PC-3 (cell line): ENCODE data around the gene HIRA. TPM values are rescaled to one million over a fixed set of nuclear protein-coding genes. Genes with fewer than 3 reads are reported as not detected.

ENCODE experiments used
- ATAC-seq: fragments of 200-7000 bp; cut with Tn5 transposase; 2 replicates; pipeline ENCODE4 v1.9.1; 2020; ENCODE audit warnings: mild to moderate bottlenecking, moderate library complexity
- BruUV-seq: library from RNA; stranded (reverse); fragments of 400-500 nt; replicated peaks from 2 replicates; lab custom pipeline; 2021; lab: Mats Ljungman, UMichigan
- CTCF ChIA-PET: fragments of 300-600 bp; sonication (Branson Sonifier 250); formaldehyde crosslinking; loops from one replicate; lab custom pipeline; 2022; ENCODE audit warnings: antibody characterized with exemption; lab: Charles Lee
- POLR2A ChIA-PET: fragments of 300-600 bp; sonication (Branson Sonifier 250); formaldehyde crosslinking; loops from one replicate; lab custom pipeline; 2022; ENCODE audit warnings: antibody characterized with exemption; ENCODE audit not compliant: unreplicated experiment; lab: Charles Lee
- DNase-seq: peaks from one replicate; pipeline ENCODE4 v3.0.0-alpha.2; 2015
- H2AFZ ChIP-seq: fragments of 300-600 bp; sonication (generic); 2 replicates; pipeline ENCODE4 v1.6.0; 2016; ENCODE audit warnings: antibody characterized with exemption, low read length
- H3F3A ChIP-seq: fragments of 300-600 bp; sonication (generic); one replicate; pipeline ENCODE4 v1.6.0; 2017; ENCODE audit warnings: antibody characterized with exemption, low read length, control low read depth, mild to moderate bottlenecking; ENCODE audit not compliant: unreplicated experiment
- H3K27ac ChIP-seq: fragments of 300-600 bp; sonication (generic); 2 replicates; pipeline ENCODE4 v1.5.1; 2016; ENCODE audit warnings: mild to moderate bottlenecking, low read length
- H3K27me3 ChIP-seq: fragments of 300-600 bp; sonication (generic); 2 replicates; pipeline ENCODE4 v1.6.1; 2016; ENCODE audit warnings: low read length, mixed read lengths
- H3K36me3 ChIP-seq: fragments of 300-600 bp; sonication (generic); 2 replicates; pipeline ENCODE4 v1.6.1; 2016; ENCODE audit warnings: low read depth, mixed run types, low read length, mixed read lengths
- H3K4me1 ChIP-seq: fragments of 300-600 bp; sonication (generic); 2 replicates; pipeline ENCODE4 v1.5.1; 2016; ENCODE audit warnings: low read length; ENCODE audit not compliant: insufficient read depth
- H3K4me2 ChIP-seq: fragments of 300-600 bp; sonication (generic); 2 replicates; pipeline ENCODE4 v1.6.0; 2016; ENCODE audit warnings: low read length
- H3K4me3 ChIP-seq: fragments of 300-600 bp; sonication (generic); 2 replicates; pipeline ENCODE4 v1.5.1; 2016; ENCODE audit warnings: mild to moderate bottlenecking, low read length, mixed read lengths
- H3K79me2 ChIP-seq: fragments of 300-600 bp; sonication (generic); 2 replicates; pipeline ENCODE4 v1.6.1; 2017; ENCODE audit warnings: low read length, mixed read lengths
- H3K9ac ChIP-seq: fragments of 300-600 bp; sonication (generic); 2 replicates; pipeline ENCODE4 v1.6.0; 2016; ENCODE audit warnings: mild to moderate bottlenecking, low read length
- H3K9me2 ChIP-seq: fragments of 300-600 bp; sonication (generic); replicated peaks from 2 replicates; pipeline ENCODE4 v1.6.1; 2016; ENCODE audit warnings: mixed run types, low read length, mixed read lengths
- H3K9me3 ChIP-seq: fragments of 300-600 bp; sonication (generic); 2 replicates; pipeline ENCODE4 v1.6.1; 2016; ENCODE audit warnings: low read length, mixed read lengths
- H4K20me1 ChIP-seq: fragments of 300-600 bp; sonication (generic); 2 replicates; pipeline ENCODE4 v1.6.1; 2016; ENCODE audit warnings: low read length, mixed read lengths
- CTCF ChIP-seq: fragments of 300-600 bp; sonication (generic); conservative IDR thresholded peaks from 2 replicates; pipeline ENCODE4 v1.5.1; 2017; ENCODE audit warnings: antibody characterized with exemption, low read depth, mild to moderate bottlenecking, low read length
- EZH2 ChIP-seq: fragments of 300-600 bp; sonication (generic); IDR thresholded peaks from one replicate; pipeline ENCODE4 v1.6.1; 2017; ENCODE audit warnings: antibody characterized with exemption, mild to moderate bottlenecking, low read length; ENCODE audit not compliant: unreplicated experiment
- EZH2phosphoT487 ChIP-seq: fragments of 300-600 bp; sonication (generic); IDR thresholded peaks from 2 replicates; pipeline ENCODE4 v1.6.1; 2018; ENCODE audit warnings: mild to moderate bottlenecking, antibody characterized with exemption, low read length, borderline replicate concordance
- intact Hi-C: fragments of 100-400 bp; cut with micrococcal nuclease; formaldehyde crosslinking; loops from 2 replicates; pipeline ENCODE4 v1.9.0; 2023
- total RNA-seq: library from RNA; depleted of rRNA; stranded (reverse); fragments of >200 nt; gene quantifications from 2 replicates; pipeline ENCODE4 v1.2.3, GENCODE V29; 2014

The HIRA gene
- total RNA-seq, 1 experiment from 2014 or later: 12.4 TPM

GRCh38 chr22:19463008-19463407 lies 31.5 kb upstream of the HIRA start:
- Histone ChIP-seq H3K9ac (no peak overlapping the region), H3K9me2 (no peaks in the 10 kb centered on the region), H3K36me3 (peaks cover 31% of the 10 kb centered on the region), H3K4me1 (no peaks in the 10 kb centered on the region), H3K27me3 (no peaks in the 10 kb centered on the region), H3K4me3 (no peak overlapping the region), H3K9me3 (no peaks in the 10 kb centered on the region), H3K27ac (no peak overlapping the region), H4K20me1 (no peaks in the 10 kb centered on the region), H2AFZ (no peak overlapping the region), H3K79me2 (no peaks in the 10 kb centered on the region), H3K4me2 (no peak overlapping the region), H3F3A (no peaks in the 10 kb centered on the region)
- CTCF ChIA-PET: no interaction called here
- no TSS peak for BruUV-seq
- POLR2A ChIA-PET: no interaction called here
- intact Hi-C loops: no loop called here
- TF ChIP-seq EZH2: no peak
- no peak for TF ChIP-seq CTCF
- TF ChIP-seq EZH2phosphoT487: no peak
- no peak for DNase-seq
- no peak for ATAC-seq

GRCh38 chr22:19461506-19461905 lies 30.0 kb upstream of the HIRA start:
- H3F3A ChIP-seq: no peaks in the 10 kb centered on the region
- no peak overlapping the region for H3K9ac ChIP-seq
- CTCF ChIA-PET: no interaction called here
- no peak for TF ChIP-seq EZH2phosphoT487
- intact Hi-C loops: no loop called here
- H2AFZ ChIP-seq: no peak overlapping the region
- no peak for DNase-seq
- H3K27ac ChIP-seq: no peak overlapping the region
- no peak overlapping the region for H3K4me2 ChIP-seq
- POLR2A ChIA-PET: no interaction called here
- H3K79me2 ChIP-seq: no peaks in the 10 kb centered on the region
- ATAC-seq: no peak
- no peaks in the 10 kb centered on the region for H3K27me3 ChIP-seq
- H3K4me3 ChIP-seq: no peak overlapping the region
- H3K36me3 ChIP-seq: peaks cover 25% of the 10 kb centered on the region
- no peaks in the 10 kb centered on the region for H4K20me1 ChIP-seq
- no peaks in the 10 kb centered on the region for H3K9me2 ChIP-seq
- BruUV-seq: no TSS peak
- no peaks in the 10 kb centered on the region for H3K9me3 ChIP-seq
- H3K4me1 ChIP-seq: no peaks in the 10 kb centered on the region

GRCh38 chr22:19460036-19460435 lies 28.5 kb upstream of the HIRA start:
- Histone ChIP-seq H3K9ac (no peak overlapping the region), H3K27me3 (no peaks in the 10 kb centered on the region), H4K20me1 (no peaks in the 10 kb centered on the region), H3K27ac (no peak overlapping the region), H3K9me2 (no peaks in the 10 kb centered on the region), H2AFZ (no peak overlapping the region), H3K4me3 (no peak overlapping the region), H3K79me2 (no peaks in the 10 kb centered on the region), H3F3A (no peaks in the 10 kb centered on the region), H3K36me3 (peaks cover 30% of the 10 kb centered on the region), H3K9me3 (no peaks in the 10 kb centered on the region), H3K4me1 (no peaks in the 10 kb centered on the region), H3K4me2 (no peak overlapping the region)
- no TSS peak for BruUV-seq
- intact Hi-C loops: no loop called here
- POLR2A ChIA-PET: no interaction called here
- DNase-seq (no peak), ATAC-seq (no peak)
- no peak for TF ChIP-seq EZH2
- TF ChIP-seq CTCF: no peak
- TF ChIP-seq EZH2phosphoT487: no peak
- CTCF ChIA-PET: no interaction called here
